8988T (cell line): ENCODE results near the gene GPC3.
A peak's percentile ranks its signal among the peaks of the same experiment; 100 is the strongest.
"Not testable (repeated sequence)": the region's sequence is repeated elsewhere in the genome, so short reads cannot be mapped to it uniquely, and the experiment has no call there.

Experiments used
- DNase-seq: peaks from one replicate; pipeline ENCODE4 v3.0.0; 2011

The GPC3 gene

GRCh38 chrX:133985164-133985966, at the start of gene GPC3:
Gene GPC3, minus strand, starts transcription at chrX:133985594.
- peak; percentile 53 for DNase-seq

GRCh38 chrX:134032441-134032840, 47.0 kb upstream of the GPC3 start:
- DNase-seq = no peak

- no peak for DNase-seq
These were observed 41.3 kb upstream of the GPC3 start for GRCh38 chrX:134026565-134027311.

- DNase-seq = no peak
These were observed 40.7 kb upstream of the GPC3 start for GRCh38 chrX:134025986-134026545.

- no peak for DNase-seq
These were observed 39.4 kb upstream of the GPC3 start for GRCh38 chrX:134024686-134025377.

GRCh38 chrX:134023851-134024281, 38.5 kb upstream of the GPC3 start:
- DNase-seq = no peak

- DNase-seq = no peak
These were observed 35.5 kb upstream of the GPC3 start for GRCh38 chrX:134020910-134021309.

GRCh38 chrX:134019567-134020206, 34.3 kb upstream of the GPC3 start:
- no peak for DNase-seq

- not testable (repeated sequence) for DNase-seq
These were observed 30.9 kb upstream of the GPC3 start for GRCh38 chrX:134016309-134016708.

- not testable (repeated sequence) for DNase-seq
These were observed 30.1 kb upstream of the GPC3 start for GRCh38 chrX:134015510-134015909.

- DNase-seq = no peak
These were observed 28.1 kb upstream of the GPC3 start for GRCh38 chrX:134013524-134013923.

GRCh38 chrX:134013092-134013497, 27.7 kb upstream of the GPC3 start:
- no peak for DNase-seq

- DNase-seq = no peak
These were observed 25.3 kb upstream of the GPC3 start for GRCh38 chrX:134010690-134011089.

GRCh38 chrX:134007716-134008115, 22.3 kb upstream of the GPC3 start:
- DNase-seq = no peak

GRCh38 chrX:134006484-134007161, 21.2 kb upstream of the GPC3 start:
- no peak for DNase-seq

- no peak for DNase-seq
These were observed 18.7 kb upstream of the GPC3 start for GRCh38 chrX:134004084-134004483.

GRCh38 chrX:134002921-134003615, 17.7 kb upstream of the GPC3 start:
- no peak for DNase-seq

- no peak for DNase-seq
These were observed 15.2 kb upstream of the GPC3 start for GRCh38 chrX:134000260-134001245.

GRCh38 chrX:133999031-133999705, 13.8 kb upstream of the GPC3 start:
- no peak for DNase-seq

GRCh38 chrX:133995759-133996158, 10.4 kb upstream of the GPC3 start:
- no peak for DNase-seq
